Cerebellar cortex (tissue), 1 donor: Measurements from ENCODE around the gene ADAP1.
"Not testable (repeated sequence)": the region's sequence is repeated elsewhere in the genome, so short reads cannot be mapped to it uniquely, and the experiment has no call there.

Experiments
- DNase-seq: peaks from one replicate; pipeline ENCODE4 v3.0.0-alpha.2; 2015; ENCODE audit warnings: low spot score

Gene ADAP1

GRCh38 chr7:974820-975681, 20.6 kb upstream of the ADAP1 start, which contains the start of gene COX19:
Gene COX19 (minus strand): TSS chr7:975549. CDS start chr7:975509, 40 bp downstream.
- DNase-seq = peak; percentile 79

GRCh38 chr7:974172-974571, 19.7 kb upstream of the ADAP1 start:
- no peak for DNase-seq

GRCh38 chr7:973312-973711, 18.8 kb upstream of the ADAP1 start:
- no peak for DNase-seq

GRCh38 chr7:972676-973309, 18.3 kb upstream of the ADAP1 start:
- no peak for DNase-seq

- no peak for DNase-seq
Measured at GRCh38 chr7:972110-972509, 17.6 kb upstream of the ADAP1 start.

GRCh38 chr7:970744-971143, 16.3 kb upstream of the ADAP1 start:
- no peak for DNase-seq

GRCh38 chr7:969403-969802, 14.9 kb upstream of the ADAP1 start:
- no peak for DNase-seq

- no peak for DNase-seq
Measured at GRCh38 chr7:968205-969105, 14.0 kb upstream of the ADAP1 start.

- DNase-seq = no peak
Measured at GRCh38 chr7:967361-968082, 13.0 kb upstream of the ADAP1 start.

GRCh38 chr7:966291-967069, 12.0 kb upstream of the ADAP1 start:
- no peak for DNase-seq

GRCh38 chr7:964401-965231, 10.1 kb upstream of the ADAP1 start:
- peak; percentile 91 for DNase-seq

- DNase-seq = no peak
Measured at GRCh38 chr7:963236-964078, 9.0 kb upstream of the ADAP1 start.

- no peak for DNase-seq
Measured at GRCh38 chr7:962401-963081, 8.1 kb upstream of the ADAP1 start.

GRCh38 chr7:961546-962400, 7.3 kb upstream of the ADAP1 start:
- DNase-seq = no peak

- DNase-seq = not testable (repeated sequence)
Measured at GRCh38 chr7:960972-961371, 6.5 kb upstream of the ADAP1 start.

- DNase-seq = no peak
Measured at GRCh38 chr7:960269-960871, 5.9 kb upstream of the ADAP1 start.

- not testable (repeated sequence) for DNase-seq
Measured at GRCh38 chr7:959740-960139, 5.3 kb upstream of the ADAP1 start.
